ENCODE results near the gene TMEM151A.

- no peak for TF ChIP-seq EZH2phosphoT487 (IDR thresholded peaks at IDR 0.05; ENCODE audit: borderline replicate concordance)
- TF ChIP-seq CTCF (conservative IDR thresholded peaks at IDR 0.05; ENCODE audit: low read length), result no peak
Measured at GRCh38 chr11:66278363-66279091, 13.2 kb upstream of the TMEM151A start.
